GM21360 (cell line): ENCODE measurements around the gene HNRNPUL2.
"Not testable (repeated sequence)": the region's sequence is repeated elsewhere in the genome, so short reads cannot be mapped to it uniquely, and the experiment has no call there.

Source experiments
- ATAC-seq: cut with Tn5 transposase; IDR thresholded peaks from one replicate; pipeline ENCODE4 v1.9.1; 2021; ENCODE audit warnings: mild to moderate bottlenecking, moderate library complexity; ENCODE audit not compliant: unreplicated experiment

The HNRNPUL2 gene

GRCh38 chr11:62705880-62706849, 21.1 kb downstream of the HNRNPUL2 start:
- peak; percentile 64 for ATAC-seq

DNA sequence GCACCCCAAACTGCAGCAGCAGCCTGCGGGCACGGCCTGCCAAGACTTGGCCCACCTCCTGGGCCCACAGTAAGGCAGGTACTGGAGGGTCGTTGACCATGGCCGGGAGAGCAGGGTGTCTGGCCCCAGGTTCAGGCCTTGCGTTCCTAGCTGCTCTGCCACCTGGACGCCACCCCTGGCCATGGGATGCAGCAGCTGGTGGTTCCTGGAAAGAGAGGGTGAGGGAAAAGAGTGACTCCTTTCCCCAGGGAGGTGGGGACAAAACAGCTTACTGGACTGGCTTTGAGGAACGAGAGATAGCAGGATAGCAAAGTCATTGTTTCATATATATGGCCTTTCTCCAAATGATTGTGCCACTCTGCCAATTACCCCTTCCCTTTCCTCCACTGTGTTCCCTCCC, 21.8 kb downstream of the HNRNPUL2 start:
- ATAC-seq = no peak

- not testable (repeated sequence) for ATAC-seq
These were observed 23.3 kb downstream of the HNRNPUL2 start for GRCh38 chr11:62703921-62704320.

DNA sequence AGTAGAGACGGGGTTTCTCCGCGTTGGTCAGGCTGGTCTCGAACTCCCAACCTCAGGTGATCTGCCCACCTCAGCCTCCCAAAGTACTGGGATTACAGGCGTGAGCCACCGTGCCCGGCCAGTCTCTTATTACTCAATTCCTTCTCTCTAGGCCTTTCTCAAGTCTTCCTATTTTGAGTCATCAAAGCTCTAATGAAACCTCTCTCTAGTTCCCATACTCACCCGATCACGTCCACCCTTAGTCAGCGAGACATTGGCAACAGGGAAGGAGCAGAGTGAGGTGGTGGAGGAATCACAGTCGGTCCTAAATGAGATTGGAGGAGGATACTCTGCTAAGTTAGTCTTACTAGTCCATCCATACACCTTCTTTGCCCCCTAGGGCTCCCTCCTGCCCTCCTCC, 25.0 kb downstream of the HNRNPUL2 start:
- no peak for ATAC-seq

- no peak for ATAC-seq
These were observed 32.6 kb downstream of the HNRNPUL2 start for GRCh38 chr11:62694455-62695167.

DNA sequence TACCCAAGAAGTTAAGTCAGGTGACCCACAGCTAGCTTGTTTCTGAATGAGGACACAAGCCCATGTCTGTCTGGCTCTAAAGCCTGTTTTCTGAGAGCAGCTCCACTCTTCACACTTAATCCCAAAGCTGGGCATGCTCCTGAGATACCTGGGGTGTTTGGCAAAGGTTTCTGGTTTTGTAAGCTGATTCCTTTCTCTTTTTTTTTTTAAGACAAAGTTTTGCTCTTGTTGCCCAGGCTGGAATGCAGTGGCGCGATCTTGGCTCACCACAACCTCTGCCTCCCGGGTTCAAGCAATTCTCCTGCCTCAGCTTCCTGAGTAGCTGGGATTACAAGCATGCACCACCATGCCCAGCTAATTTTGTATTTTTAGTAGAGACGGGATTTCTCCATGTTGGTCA, 33.6 kb downstream of the HNRNPUL2 start:
- not testable (repeated sequence) for ATAC-seq

- no peak for ATAC-seq
These were observed 37.7 kb downstream of the HNRNPUL2 start, which contains the start of gene LRRN4CL for GRCh38 chr11:62689421-62690183. TSS of gene LRRN4CL (minus strand) at chr11:62689530. CDS start at chr11:62688508, 1,022 bp downstream.

- no peak for ATAC-seq
These were observed 38.8 kb downstream of the HNRNPUL2 start for GRCh38 chr11:62688491-62688890.

- ATAC-seq = no peak
These were observed 39.5 kb downstream of the HNRNPUL2 start for GRCh38 chr11:62687508-62688396.

GRCh38 chr11:62682518-62682917, 44.7 kb downstream of the HNRNPUL2 start:
- ATAC-seq = no peak

DNA sequence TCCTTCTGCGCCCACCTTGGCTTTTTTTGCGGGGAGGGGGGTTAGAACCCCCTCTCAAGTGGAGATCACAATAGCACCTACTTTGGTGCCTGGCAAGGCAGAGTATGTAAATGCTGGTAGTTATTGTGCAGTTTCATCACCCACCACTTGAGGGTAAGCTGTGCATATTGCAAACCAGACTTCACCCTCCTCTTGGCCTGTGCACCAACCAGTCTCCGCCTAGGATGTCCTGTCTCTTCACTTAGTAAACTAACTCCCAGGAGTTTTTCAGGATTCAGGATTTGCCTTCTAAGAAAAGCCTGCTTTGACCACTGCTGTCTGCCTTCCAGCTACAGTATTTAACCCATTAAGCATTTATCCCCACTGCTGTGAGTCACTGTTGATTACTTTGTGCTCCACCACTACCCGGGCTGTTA, 46.4 kb downstream of the HNRNPUL2 start:
- ATAC-seq = no peak

- ATAC-seq = peak; percentile 65
These were observed 48.2 kb downstream of the HNRNPUL2 start, which contains the start of gene UBXN1 for GRCh38 chr11:62678770-62679696. TSS of gene UBXN1 (minus strand) at chr11:62679073. CDS start at chr11:62678923, 150 bp downstream.

- no peak for ATAC-seq
These were observed 48.9 kb downstream of the HNRNPUL2 start for GRCh38 chr11:62678433-62678769.

GRCh38 chr11:62677714-62678113, 49.5 kb downstream of the HNRNPUL2 start:
- no peak for ATAC-seq

- no peak for ATAC-seq
These were observed 50.1 kb downstream of the HNRNPUL2 start for GRCh38 chr11:62677156-62677555.

DNA sequence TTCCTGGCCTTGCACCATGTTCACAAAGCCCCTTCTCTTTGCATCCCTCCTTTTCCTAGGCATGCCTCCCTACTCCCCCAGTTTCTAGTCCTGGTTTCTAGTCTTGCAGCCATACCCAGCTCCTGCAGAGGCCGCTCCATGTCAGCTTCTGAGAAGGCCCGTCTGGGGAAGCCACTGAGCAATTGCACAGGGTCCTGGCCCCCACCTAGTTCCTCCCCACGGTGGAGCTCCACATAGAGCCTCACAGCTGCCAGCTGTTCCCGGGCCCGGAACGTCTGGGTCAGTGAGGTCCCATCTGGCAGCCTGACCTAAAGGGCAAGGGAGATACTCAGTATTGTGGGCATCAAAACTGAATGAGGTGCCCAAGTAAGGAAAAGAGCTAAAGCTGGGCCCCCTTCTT, 50.6 kb downstream of the HNRNPUL2 start:
- no peak for ATAC-seq

DNA sequence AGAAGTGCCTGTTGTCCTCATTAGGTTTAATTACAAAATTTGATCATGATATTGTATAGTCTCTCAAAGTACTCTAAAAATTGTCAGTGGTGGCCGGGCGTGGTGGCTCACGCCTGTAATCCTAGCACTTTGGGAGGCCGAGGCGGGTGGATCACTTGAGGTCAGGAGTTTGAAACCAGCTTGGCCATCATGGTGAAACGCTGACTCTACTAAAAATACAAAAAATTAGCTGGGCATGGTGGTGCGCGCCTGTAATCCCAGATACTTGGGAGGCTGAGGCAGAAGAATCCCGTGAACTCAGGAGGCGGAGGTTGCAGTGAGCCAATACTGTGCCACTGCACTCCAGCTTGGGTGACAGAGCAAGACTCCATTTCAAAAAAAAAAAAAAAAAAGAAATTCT, 51.8 kb downstream of the HNRNPUL2 start:
- not testable (repeated sequence) for ATAC-seq

DNA sequence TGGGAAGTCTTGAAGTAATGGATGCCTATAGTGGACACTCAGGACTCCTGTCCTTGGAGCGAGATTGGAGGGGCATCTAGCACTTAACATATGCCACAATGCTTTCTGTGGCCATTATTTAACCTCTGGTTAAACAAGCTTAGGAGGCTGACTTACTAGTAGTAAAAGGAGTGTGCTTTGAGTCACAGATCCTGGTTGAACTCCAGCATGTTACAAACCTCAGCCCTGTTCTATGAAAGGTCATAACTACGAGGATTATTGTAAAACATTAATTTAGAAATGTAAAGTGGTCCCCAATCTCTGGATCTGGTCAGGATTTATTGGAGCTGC, 54.1 kb downstream of the HNRNPUL2 start:
- no peak for ATAC-seq
